ENCODE measurements around the gene NDST1. TPM values are rescaled to one million over a fixed set of nuclear protein-coding genes. Genes with fewer than 3 reads are reported as not detected.

NDST1 gene
- total RNA-seq, 6 donors from 2014 or later: 81.7 to 265 (median 166) TPM

DNA sequence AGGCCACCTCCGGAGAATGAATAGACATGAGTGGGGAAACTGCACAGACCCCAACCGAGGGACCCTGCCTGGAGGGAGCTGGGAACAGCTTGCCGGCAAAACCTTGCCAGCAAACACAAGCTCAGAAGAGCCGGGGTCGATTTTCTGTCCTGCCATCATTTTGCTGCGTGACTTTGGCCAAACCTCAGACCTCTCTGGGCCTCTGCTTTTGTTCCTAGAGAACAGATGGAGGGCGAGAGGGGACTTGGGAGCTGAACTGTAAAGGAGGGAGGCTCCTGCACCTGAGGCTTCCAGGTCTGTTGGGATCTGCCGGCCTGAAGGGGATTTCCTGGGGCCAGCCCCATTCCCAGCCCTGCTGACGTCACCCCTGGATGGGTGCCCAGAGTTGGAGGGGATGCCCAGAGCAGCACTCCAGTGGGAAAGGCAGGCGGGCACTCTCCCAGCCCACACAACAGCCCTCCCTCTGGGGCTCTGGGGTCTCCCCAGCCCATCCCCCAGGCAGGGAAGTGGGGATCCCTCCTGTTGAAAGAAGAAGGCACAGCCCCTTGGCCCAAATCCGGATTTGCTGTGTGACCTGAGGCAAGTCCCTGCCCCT lies 92.1 kb downstream of the NDST1 start:
- WGBS, 2 donors: 42 to 45% methylated on average over 10 of the region's 11 CpGs
- ATAC-seq (ENCODE audit: low FRiP score in 2 of 2) (peak; percentile 57 to 72), DNase-seq (peak; percentile 72 to 90)
- peak in 1 of 4 donors; percentile 31 for TF ChIP-seq EP300 (IDR thresholded peaks at IDR 0.05)
- TF ChIP-seq, protein P1, sequence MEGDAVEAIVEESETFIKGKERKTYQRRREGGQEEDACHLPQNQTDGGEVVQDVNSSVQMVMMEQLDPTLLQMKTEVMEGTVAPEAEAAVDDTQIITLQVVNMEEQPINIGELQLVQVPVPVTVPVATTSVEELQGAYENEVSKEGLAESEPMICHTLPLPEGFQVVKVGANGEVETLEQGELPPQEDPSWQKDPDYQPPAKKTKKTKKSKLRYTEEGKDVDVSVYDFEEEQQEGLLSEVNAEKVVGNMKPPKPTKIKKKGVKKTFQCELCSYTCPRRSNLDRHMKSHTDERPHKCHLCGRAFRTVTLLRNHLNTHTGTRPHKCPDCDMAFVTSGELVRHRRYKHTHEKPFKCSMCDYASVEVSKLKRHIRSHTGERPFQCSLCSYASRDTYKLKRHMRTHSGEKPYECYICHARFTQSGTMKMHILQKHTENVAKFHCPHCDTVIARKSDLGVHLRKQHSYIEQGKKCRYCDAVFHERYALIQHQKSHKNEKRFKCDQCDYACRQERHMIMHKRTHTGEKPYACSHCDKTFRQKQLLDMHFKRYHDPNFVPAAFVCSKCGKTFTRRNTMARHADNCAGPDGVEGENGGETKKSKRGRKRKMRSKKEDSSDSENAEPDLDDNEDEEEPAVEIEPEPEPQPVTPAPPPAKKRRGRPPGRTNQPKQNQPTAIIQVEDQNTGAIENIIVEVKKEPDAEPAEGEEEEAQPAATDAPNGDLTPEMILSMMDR (IDR thresholded peaks at IDR 0.05): no peak
- TF ChIP-seq POLR2AphosphoS5 (IDR thresholded peaks at IDR 0.05): peak in 1 of 2 donors; percentile 47
- TF ChIP-seq POLR2A (IDR thresholded peaks at IDR 0.05): no peak
- Histone ChIP-seq H3K4me3 (no peak overlapping the region), H3K27me3 (no peaks in the 10 kb centered on the region), H3K4me1 (peaks cover 23 to 45% (median 38%) of the 10 kb centered on the region in 4 donors), H3K36me3 (no peaks in the 10 kb centered on the region), H3K9me3 (no peaks in the 10 kb centered on the region), H3K27ac (peak overlapping the region; percentile 14 to 71 (median 58))

DNA sequence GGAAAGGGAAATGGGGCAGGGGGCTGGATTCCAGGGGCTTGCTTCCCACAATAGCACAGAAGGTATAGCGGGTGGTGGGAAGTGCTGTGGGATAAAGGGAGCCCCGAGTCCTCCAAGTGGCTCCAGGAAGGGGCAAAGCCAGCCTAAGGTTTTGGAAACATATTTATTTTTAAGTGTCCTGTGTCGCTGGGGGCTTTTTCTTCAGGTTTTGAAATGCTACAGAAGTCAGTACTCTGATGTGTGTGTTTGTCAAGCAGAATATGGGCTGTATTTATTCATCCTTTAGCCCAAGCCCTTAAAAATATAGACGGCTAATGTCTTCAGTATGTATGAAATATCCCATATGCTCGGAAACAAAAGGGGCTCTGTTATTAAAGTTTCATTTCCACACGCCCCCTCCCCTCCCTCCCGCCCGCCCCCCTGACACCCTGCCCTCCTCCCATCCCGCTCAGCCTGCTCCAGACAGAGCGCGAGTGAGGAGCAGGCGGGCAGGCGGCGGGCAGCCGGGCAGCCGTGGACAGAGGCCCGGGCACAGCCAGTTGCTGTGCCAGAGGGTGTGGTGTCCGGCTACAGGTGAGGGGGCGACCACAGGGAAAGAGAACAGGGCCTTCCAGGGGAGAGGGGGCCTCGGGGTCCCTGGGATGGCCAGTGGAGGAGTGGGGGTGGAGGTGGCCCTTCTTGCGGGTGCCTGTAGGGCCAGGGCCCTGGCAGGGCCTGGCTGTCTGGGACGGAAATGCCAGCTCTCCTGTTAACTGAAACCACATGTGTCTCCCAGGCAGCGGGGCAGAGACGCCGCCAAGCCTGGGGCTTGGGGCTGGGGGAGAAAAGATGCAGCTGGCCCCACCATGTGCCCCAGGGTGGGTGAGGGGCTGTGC lies 92.9 kb downstream of the NDST1 start:
- Histone ChIP-seq H3K27ac (peak overlapping the region; percentile 49 to 71 (median 58)), H3K36me3 (no peaks in the 10 kb centered on the region), H3K4me1 (peaks cover 18 to 37% (median 34%) of the 10 kb centered on the region in 4 donors), H3K27me3 (no peaks in the 10 kb centered on the region), H3K9me3 (no peaks in the 10 kb centered on the region), H3K4me3 (no peak overlapping the region)
- DNase-seq (peak in 1 of 2 donors; percentile 68), ATAC-seq (ENCODE audit: low FRiP score in 2 of 2) (no peak)
- WGBS, 2 donors: 68 to 71% methylated on average over 25 of the region's 25 CpGs
- TF ChIP-seq, protein P1 (IDR thresholded peaks at IDR 0.05): no peak
- TF ChIP-seq POLR2AphosphoS5 (IDR thresholded peaks at IDR 0.05) (no peak), POLR2A (IDR thresholded peaks at IDR 0.05) (no peak), EP300 (IDR thresholded peaks at IDR 0.05) (no peak)

DNA sequence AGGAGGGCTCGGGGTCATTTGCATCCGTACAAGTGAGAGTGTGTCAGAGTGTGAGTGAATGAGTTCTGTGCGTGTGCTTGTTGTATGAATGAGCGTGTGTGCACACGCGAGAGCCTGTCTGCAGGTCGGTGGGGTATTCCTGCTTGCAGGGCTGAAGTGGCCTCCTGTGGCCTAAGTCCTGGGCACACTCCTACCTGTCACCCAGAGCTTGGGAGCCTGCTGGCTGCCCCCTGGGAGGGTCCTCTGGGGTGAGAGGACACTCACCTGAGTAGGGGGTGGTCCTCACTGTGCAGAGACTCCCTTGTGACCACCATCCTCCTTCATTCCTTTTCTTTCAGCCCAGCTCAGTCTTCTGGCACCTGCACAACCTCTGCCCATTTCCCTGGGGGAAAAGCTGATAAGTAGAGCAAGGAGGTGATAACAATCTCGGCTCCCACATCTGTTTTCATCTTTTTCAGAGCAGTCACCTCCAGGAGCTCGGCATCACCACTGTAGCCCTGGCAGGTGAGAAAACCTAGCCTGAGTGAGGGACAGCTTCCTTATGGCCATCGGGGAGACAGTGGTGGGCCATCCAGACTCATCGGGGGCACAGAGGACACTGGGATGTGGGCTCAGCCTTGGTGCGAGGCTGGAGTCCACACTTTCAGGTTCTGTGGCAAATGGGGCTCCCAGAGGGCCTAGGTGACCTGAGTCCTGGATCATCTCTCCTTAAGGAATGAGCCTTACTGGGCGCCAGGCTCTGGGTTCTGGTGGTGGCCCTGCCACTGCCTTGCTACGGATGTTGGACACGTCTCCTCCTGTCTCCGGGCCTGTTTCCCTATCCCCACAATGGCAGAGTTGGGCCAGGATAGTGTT lies 93.8 kb downstream of the NDST1 start:
- Histone ChIP-seq H3K27ac (peak overlapping the region in 3 of 4 donors; percentile 49 to 71 (median 63)), H3K27me3 (no peaks in the 10 kb centered on the region), H3K4me1 (peaks cover 18 to 31% (median 29%) of the 10 kb centered on the region in 4 donors), H3K36me3 (no peaks in the 10 kb centered on the region), H3K4me3 (no peak overlapping the region), H3K9me3 (no peaks in the 10 kb centered on the region)
- ATAC-seq (ENCODE audit: low FRiP score in 2 of 2) (no peak), DNase-seq (no peak)
- TF ChIP-seq, protein P1 (IDR thresholded peaks at IDR 0.05): no peak
- no peak for TF ChIP-seq POLR2AphosphoS5 (IDR thresholded peaks at IDR 0.05)
- TF ChIP-seq POLR2A (IDR thresholded peaks at IDR 0.05): no peak
- no peak for TF ChIP-seq EP300 (IDR thresholded peaks at IDR 0.05)
- 63 to 81% methylated on average over 10 to 16 of the region's 16 CpGs for WGBS, 2 donors

DNA sequence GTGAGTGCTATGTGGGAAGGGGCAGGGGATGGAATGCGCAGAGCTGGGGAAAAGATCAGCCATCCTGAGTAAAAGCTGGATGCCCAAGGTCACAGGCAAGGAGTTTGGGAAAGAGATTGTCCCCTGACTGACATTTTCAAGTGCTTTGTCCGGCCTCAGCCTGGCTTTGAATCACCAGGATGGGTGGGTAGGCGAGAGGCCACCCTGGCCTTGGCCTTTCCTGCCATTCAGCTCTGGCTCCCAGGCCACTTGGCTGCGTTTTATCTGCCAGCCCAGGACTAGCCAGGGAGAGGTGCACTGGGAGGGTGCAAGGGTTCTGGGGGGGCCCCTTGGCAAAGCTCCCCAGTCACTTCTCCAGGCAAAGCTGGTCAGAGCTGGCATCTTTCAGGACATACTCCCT lies 95.1 kb downstream of the NDST1 start:
- no peak overlapping the region for H3K4me3 ChIP-seq
- no peak for ATAC-seq (ENCODE audit: low FRiP score in 2 of 2)
- no peak for TF ChIP-seq POLR2AphosphoS5 (IDR thresholded peaks at IDR 0.05)
- TF ChIP-seq, protein P1 (IDR thresholded peaks at IDR 0.05): no peak
- no peak for TF ChIP-seq EP300 (IDR thresholded peaks at IDR 0.05)
- no peak for TF ChIP-seq POLR2A (IDR thresholded peaks at IDR 0.05)
- no peak for DNase-seq
- WGBS, 2 donors: 77 to 84% methylated on average over 3 to 4 of the region's 4 CpGs
- H3K4me1 ChIP-seq: peaks cover 18 to 31% (median 27%) of the 10 kb centered on the region in 4 donors
- no peaks in the 10 kb centered on the region for H3K9me3 ChIP-seq
- H3K27ac ChIP-seq: peak overlapping the region in 3 of 4 donors; percentile 18 to 71 (median 63)
- no peaks in the 10 kb centered on the region for H3K36me3 ChIP-seq
- H3K27me3 ChIP-seq: no peaks in the 10 kb centered on the region
